ENCODE results near the gene CLHC1.
A peak's percentile ranks its signal among the peaks of the same experiment; 100 is the strongest.
"Not testable (repeated sequence)": the region's sequence is repeated elsewhere in the genome, so short reads cannot be mapped to it uniquely, and the experiment has no call there.

The CLHC1 gene

DNA sequence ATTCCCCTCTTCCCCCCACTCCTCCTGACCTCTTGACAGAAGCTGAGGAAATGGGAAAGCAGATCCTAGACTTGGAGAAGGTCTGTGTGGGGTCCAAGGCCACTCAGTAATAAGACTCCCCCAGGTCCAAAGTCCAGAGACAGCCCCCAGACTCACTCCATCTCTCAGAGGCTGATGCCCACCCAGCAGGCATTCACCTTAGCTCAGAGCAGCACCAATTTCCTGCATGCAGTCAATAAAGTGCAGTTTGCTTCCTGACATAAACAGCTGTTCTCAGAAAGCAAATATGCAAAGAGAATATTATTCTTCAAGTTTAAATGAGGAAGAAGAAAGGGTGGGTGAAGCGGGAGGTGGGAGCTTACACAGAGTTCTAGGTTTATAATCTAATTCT is 97.8 kb downstream of the CLHC1 start:
- DNase-seq (ENCODE audit: low read depth in 2 of 2), result no peak

GRCh38 chr2:55133467-55134315 is 98.4 kb downstream of the CLHC1 start:
- DNase-seq (ENCODE audit: low read depth in 2 of 2), result peak in 1 of 2 donors; percentile 12

DNA sequence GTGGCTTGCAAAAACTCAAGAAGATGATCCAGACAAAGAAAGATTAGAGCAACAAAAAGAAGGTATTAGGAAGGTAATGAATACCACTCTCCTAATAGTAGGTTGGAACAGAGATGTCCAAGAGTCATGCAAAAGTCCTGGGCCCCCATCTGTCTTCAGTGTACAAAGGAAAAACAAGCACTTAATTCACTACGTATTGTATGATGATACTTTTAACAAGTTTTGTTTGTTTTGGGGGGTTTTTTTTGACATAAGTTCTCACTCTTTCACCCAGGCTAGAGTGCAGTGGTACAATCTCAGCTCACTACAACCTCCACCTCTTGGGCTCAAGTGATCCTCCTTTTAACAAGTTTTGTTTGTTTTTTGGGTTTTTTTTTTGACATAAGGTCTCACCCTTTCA is 101.2 kb downstream of the CLHC1 start:
- no peak for DNase-seq (ENCODE audit: low read depth in 2 of 2)

GRCh38 chr2:55126643-55127042 is 105.5 kb downstream of the CLHC1 start:
- not testable (repeated sequence) for DNase-seq (ENCODE audit: low read depth in 2 of 2)
